GM23338 (cell line): Measurements from ENCODE around the gene SLC6A13. TPM values are rescaled to one million over a fixed set of nuclear protein-coding genes. Genes with fewer than 3 reads are reported as not detected.
"Not testable (repeated sequence)": the region's sequence is repeated elsewhere in the genome, so short reads cannot be mapped to it uniquely, and the experiment has no call there.

ENCODE experiments used
- ATAC-seq: fragments of 200-7000 bp; cut with Tn5 transposase; 3 replicates; pipeline ENCODE4 v1.9.1; 2020
- DNase-seq: peaks from one replicate; pipeline ENCODE4 v3.0.0-alpha.2; 2015; ENCODE audit warnings: low spot score
- H2AFZ ChIP-seq: fragments of 200-600 bp; sonication (generic); 2 replicates; pipeline ENCODE4 v1.8.0; 2016; ENCODE audit warnings: antibody characterized with exemption, mild to moderate bottlenecking, moderate library complexity
- H3F3A ChIP-seq: fragments of 200-600 bp; sonication (generic); replicated peaks from 2 replicates; pipeline ENCODE4 v1.8.0; 2017; ENCODE audit warnings: antibody characterized with exemption, mixed run types, low read depth
- H3K27ac ChIP-seq: fragments of 200-600 bp; sonication (generic); 2 replicates; pipeline ENCODE4 v1.6.1; 2016; ENCODE audit warnings: low read depth
- H3K27me3 ChIP-seq: fragments of 200-600 bp; sonication (generic); 2 replicates; pipeline ENCODE4 v1.8.0; 2016; ENCODE audit warnings: mild to moderate bottlenecking, mixed run types, moderate library complexity; ENCODE audit not compliant: insufficient read depth
- H3K36me3 ChIP-seq: fragments of 200-600 bp; sonication (generic); 2 replicates; pipeline ENCODE4 v1.8.0; 2016; ENCODE audit warnings: mild to moderate bottlenecking; ENCODE audit not compliant: insufficient read depth
- H3K4me1 ChIP-seq: fragments of 200-600 bp; sonication (generic); 2 replicates; pipeline ENCODE4 v1.8.0; 2016; ENCODE audit warnings: mild to moderate bottlenecking, moderate library complexity; ENCODE audit not compliant: insufficient read depth
- H3K4me2 ChIP-seq: fragments of 200-600 bp; sonication (generic); 2 replicates; pipeline ENCODE4 v1.7.1; 2017; ENCODE audit warnings: mixed run types
- H3K4me3 ChIP-seq: fragments of 200-600 bp; sonication (generic); 2 replicates; pipeline ENCODE4 v1.6.1; 2016; ENCODE audit warnings: mixed run types
- H3K79me2 ChIP-seq: fragments of 200-600 bp; sonication (generic); replicated peaks from 2 replicates; pipeline ENCODE4 v1.8.0; 2017; ENCODE audit warnings: mild to moderate bottlenecking; ENCODE audit not compliant: insufficient read depth
- H3K9me2 ChIP-seq: fragments of 200-600 bp; sonication (generic); 2 replicates; pipeline ENCODE4 v1.8.0; 2017; ENCODE audit not compliant: insufficient read depth
- H4K20me1 ChIP-seq: fragments of 200-600 bp; sonication (generic); replicated peaks from 2 replicates; pipeline ENCODE4 v1.8.0; 2017; ENCODE audit warnings: mild to moderate bottlenecking; ENCODE audit not compliant: insufficient read depth
- H3K27ac Mint-ChIP-seq: 2 replicates; pipeline ENCODE4 v1.8.0; 2020; ENCODE audit warnings: inconsistent platforms, mild to moderate bottlenecking, moderate library complexity, mixed read lengths
- H3K27me3 Mint-ChIP-seq: 3 replicates; pipeline ENCODE4 v1.8.0; 2022; ENCODE audit warnings: low read depth, mild to moderate bottlenecking, moderate library complexity, mixed read lengths, inconsistent platforms; ENCODE audit not compliant: insufficient read depth, poor library complexity
- H3K36me3 Mint-ChIP-seq: 3 replicates; pipeline ENCODE4 v1.8.0; 2021; ENCODE audit warnings: low read depth, mild to moderate bottlenecking, inconsistent platforms, moderate library complexity, mixed read lengths
- H3K4me1 Mint-ChIP-seq: 3 replicates; pipeline ENCODE4 v1.8.0; 2020; ENCODE audit warnings: mild to moderate bottlenecking, inconsistent platforms, mixed read lengths
- H3K4me3 Mint-ChIP-seq: 3 replicates; pipeline ENCODE4 v1.8.0; 2021; ENCODE audit warnings: moderate library complexity, mild to moderate bottlenecking, inconsistent platforms, mixed read lengths
- H3K9me3 Mint-ChIP-seq: 3 replicates; pipeline ENCODE4 v1.8.0; 2020; ENCODE audit warnings: moderate library complexity, mild to moderate bottlenecking, inconsistent platforms, mixed read lengths
- CTCF ChIP-seq, 2 experiments: fragments of 200-600 bp in 1 of 2; sonication (generic) in 1 of 2; conservative IDR thresholded peaks; 2 replicates each; pipeline versions ENCODE4 v1.5.1 to v1.6.1; 2016 to 2017; ENCODE audit warnings: antibody characterized with exemption in 2 of 2, low read depth in 2 of 2, mild to moderate bottlenecking in 2 of 2, moderate library complexity in 1 of 2
- EZH2phosphoT487 ChIP-seq: fragments of 200-600 bp; sonication (generic); IDR thresholded peaks from one replicate; pipeline ENCODE4 v1.8.1; 2018; ENCODE audit warnings: antibody characterized with exemption; ENCODE audit not compliant: unreplicated experiment
- JUNB ChIP-seq: IDR thresholded peaks from one replicate; pipeline ENCODE4 v1.6.1; 2016; ENCODE audit warnings: antibody characterized with exemption; ENCODE audit not compliant: unreplicated experiment
- NANOG ChIP-seq: IDR thresholded peaks from 2 replicates; pipeline ENCODE4 v1.6.1; 2016; ENCODE audit warnings: antibody characterized with exemption, borderline replicate concordance
- POLR2AphosphoS5 ChIP-seq: IDR thresholded peaks from 2 replicates; pipeline ENCODE4 v1.6.1; 2016; ENCODE audit warnings: antibody characterized with exemption, low read depth
- REST ChIP-seq: IDR thresholded peaks from one replicate; pipeline ENCODE4 v1.6.1; 2018; ENCODE audit warnings: antibody characterized with exemption; ENCODE audit not compliant: unreplicated experiment
- STAT1 ChIP-seq: IDR thresholded peaks from one replicate; pipeline ENCODE4 v1.6.1; 2016; ENCODE audit warnings: antibody characterized with exemption; ENCODE audit not compliant: unreplicated experiment
- ZNF331 ChIP-seq: fragments of 250-450 bp; sonication (Bioruptor Pico); IDR thresholded peaks from 2 replicates; pipeline ENCODE4 v1.5.0; 2020; ENCODE audit warnings: low read depth, mild to moderate bottlenecking, moderate library complexity
- polyA plus RNA-seq: library from polyadenylated mRNA; unstranded; fragments of >200 nt; fragmentation: Nextera tagmentation; extraction: Ambion mirVana; gene quantifications from 2 replicates; pipeline ENCODE4 v1.2.1, GENCODE V29; 2016
- total RNA-seq: library from RNA; depleted of rRNA; stranded (reverse); fragments of >200 nt; shearing (Covaris generic); gene quantifications from 2 replicates; pipeline ENCODE4 v1.2.3, GENCODE V29; 2014
- TF ChIP-seq, protein P1 (sequence below): IDR thresholded peaks from 2 replicates; pipeline ENCODE4 v1.6.1; 2016; ENCODE audit warnings: antibody characterized with exemption
- TF ChIP-seq, protein P2 (sequence below): fragments of 250-450 bp; sonication (Bioruptor Pico); IDR thresholded peaks from 2 replicates; pipeline ENCODE4 v1.5.0; 2020; ENCODE audit warnings: mild to moderate bottlenecking, moderate library complexity

SLC6A13 gene
- total and polyA plus RNA-seq, 2 experiments from 2014 or later: not detected

DNA sequence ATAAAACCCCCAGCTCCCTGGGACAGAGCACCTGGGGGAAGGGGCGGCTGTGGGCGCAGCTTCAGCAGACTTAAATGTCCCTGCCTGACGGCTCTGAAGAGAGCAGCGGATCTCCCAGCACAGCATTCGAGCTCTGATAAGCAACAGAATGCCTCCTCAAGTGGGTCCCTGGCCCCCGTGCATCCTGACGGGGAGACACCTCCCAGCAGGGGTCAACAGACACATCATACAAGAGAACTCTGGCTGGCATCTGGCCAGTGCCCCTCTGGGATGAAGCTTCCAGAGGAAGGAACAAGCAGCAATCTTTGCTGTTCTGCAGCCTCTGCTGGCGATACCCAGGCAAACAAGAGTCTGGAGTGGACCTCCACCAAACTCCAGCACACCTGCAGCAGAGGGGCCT, 35.4 kb upstream of the SLC6A13 start:
- not testable (repeated sequence) for H3F3A ChIP-seq, H3K27ac ChIP-seq, H3K27me3 ChIP-seq, H3K4me1 Mint-ChIP-seq, H3K27me3 Mint-ChIP-seq, H3K4me3 Mint-ChIP-seq, H3K27ac Mint-ChIP-seq, H3K4me2 ChIP-seq, H3K9me2 ChIP-seq, ATAC-seq, H3K9me3 Mint-ChIP-seq, H4K20me1 ChIP-seq, DNase-seq, H2AFZ ChIP-seq, H3K4me1 ChIP-seq, H3K4me3 ChIP-seq
- H3K79me2 ChIP-seq: peaks cover 23% of the 10 kb centered on the region
- H3K36me3 Mint-ChIP-seq: peaks cover 77% of the 10 kb centered on the region
- peaks cover 26% of the 10 kb centered on the region for H3K36me3 ChIP-seq

DNA sequence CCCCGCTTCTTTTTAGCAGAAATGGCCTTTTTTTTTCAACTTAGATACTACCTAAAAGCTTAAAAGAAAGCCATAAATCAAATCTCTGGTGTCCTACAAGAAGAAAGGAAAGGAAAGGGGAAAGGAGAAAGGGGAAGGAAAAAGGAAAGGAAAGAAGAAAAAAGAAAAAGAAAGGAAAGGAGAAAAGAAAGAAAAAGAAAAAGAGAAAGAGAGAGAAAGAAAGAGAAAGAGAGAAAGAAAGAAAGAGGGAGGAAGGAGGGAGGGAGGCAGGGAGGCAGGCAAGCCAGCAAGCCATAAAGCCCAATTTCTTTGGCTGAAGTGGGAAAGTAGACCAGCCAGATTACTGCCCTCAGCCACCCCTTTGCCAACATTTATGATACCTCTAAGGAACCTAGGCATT, 32.5 kb upstream of the SLC6A13 start:
- Histone ChIP-seq H2AFZ (no peak overlapping the region), H3K27me3 (no peaks in the 10 kb centered on the region), H3K4me3 (no peak overlapping the region), H3F3A (no peaks in the 10 kb centered on the region), H3K4me1 (no peaks in the 10 kb centered on the region), H3K36me3 (peaks cover 30% of the 10 kb centered on the region), H3K27ac (no peak overlapping the region), H3K9me2 (no peaks in the 10 kb centered on the region), H3K79me2 (peaks cover 3% of the 10 kb centered on the region; the same call in 1 of the 2 replicates), H3K4me2 (no peak overlapping the region), H4K20me1 (no peaks in the 10 kb centered on the region)
- H3K4me1 Mint-ChIP-seq: no peaks in the 10 kb centered on the region; the same call in 2 of the 3 replicates
- H3K27ac Mint-ChIP-seq: no peak overlapping the region
- no peak for ATAC-seq
- no peak overlapping the region for H3K4me3 Mint-ChIP-seq
- H3K36me3 Mint-ChIP-seq: peaks cover 62% of the 10 kb centered on the region
- H3K9me3 Mint-ChIP-seq: no peaks in the 10 kb centered on the region; the same call in 2 of the 3 replicates
- no peaks in the 10 kb centered on the region for H3K27me3 Mint-ChIP-seq
- no peak for DNase-seq
- TF ChIP-seq JUNB (no peak), POLR2AphosphoS5 (no peak), EZH2phosphoT487 (no peak), CTCF (conservative IDR thresholded peaks at IDR 0.05; ENCODE audit: low read depth in 2 of 2) (no peak), NANOG (no peak), STAT1 (no peak), ZNF331 (CRISPR knock-in tag) (no peak), REST (no peak)
- TF ChIP-seq, protein P1, sequence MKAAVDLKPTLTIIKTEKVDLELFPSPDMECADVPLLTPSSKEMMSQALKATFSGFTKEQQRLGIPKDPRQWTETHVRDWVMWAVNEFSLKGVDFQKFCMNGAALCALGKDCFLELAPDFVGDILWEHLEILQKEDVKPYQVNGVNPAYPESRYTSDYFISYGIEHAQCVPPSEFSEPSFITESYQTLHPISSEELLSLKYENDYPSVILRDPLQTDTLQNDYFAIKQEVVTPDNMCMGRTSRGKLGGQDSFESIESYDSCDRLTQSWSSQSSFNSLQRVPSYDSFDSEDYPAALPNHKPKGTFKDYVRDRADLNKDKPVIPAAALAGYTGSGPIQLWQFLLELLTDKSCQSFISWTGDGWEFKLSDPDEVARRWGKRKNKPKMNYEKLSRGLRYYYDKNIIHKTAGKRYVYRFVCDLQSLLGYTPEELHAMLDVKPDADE: no peak
- TF ChIP-seq, protein P2, sequence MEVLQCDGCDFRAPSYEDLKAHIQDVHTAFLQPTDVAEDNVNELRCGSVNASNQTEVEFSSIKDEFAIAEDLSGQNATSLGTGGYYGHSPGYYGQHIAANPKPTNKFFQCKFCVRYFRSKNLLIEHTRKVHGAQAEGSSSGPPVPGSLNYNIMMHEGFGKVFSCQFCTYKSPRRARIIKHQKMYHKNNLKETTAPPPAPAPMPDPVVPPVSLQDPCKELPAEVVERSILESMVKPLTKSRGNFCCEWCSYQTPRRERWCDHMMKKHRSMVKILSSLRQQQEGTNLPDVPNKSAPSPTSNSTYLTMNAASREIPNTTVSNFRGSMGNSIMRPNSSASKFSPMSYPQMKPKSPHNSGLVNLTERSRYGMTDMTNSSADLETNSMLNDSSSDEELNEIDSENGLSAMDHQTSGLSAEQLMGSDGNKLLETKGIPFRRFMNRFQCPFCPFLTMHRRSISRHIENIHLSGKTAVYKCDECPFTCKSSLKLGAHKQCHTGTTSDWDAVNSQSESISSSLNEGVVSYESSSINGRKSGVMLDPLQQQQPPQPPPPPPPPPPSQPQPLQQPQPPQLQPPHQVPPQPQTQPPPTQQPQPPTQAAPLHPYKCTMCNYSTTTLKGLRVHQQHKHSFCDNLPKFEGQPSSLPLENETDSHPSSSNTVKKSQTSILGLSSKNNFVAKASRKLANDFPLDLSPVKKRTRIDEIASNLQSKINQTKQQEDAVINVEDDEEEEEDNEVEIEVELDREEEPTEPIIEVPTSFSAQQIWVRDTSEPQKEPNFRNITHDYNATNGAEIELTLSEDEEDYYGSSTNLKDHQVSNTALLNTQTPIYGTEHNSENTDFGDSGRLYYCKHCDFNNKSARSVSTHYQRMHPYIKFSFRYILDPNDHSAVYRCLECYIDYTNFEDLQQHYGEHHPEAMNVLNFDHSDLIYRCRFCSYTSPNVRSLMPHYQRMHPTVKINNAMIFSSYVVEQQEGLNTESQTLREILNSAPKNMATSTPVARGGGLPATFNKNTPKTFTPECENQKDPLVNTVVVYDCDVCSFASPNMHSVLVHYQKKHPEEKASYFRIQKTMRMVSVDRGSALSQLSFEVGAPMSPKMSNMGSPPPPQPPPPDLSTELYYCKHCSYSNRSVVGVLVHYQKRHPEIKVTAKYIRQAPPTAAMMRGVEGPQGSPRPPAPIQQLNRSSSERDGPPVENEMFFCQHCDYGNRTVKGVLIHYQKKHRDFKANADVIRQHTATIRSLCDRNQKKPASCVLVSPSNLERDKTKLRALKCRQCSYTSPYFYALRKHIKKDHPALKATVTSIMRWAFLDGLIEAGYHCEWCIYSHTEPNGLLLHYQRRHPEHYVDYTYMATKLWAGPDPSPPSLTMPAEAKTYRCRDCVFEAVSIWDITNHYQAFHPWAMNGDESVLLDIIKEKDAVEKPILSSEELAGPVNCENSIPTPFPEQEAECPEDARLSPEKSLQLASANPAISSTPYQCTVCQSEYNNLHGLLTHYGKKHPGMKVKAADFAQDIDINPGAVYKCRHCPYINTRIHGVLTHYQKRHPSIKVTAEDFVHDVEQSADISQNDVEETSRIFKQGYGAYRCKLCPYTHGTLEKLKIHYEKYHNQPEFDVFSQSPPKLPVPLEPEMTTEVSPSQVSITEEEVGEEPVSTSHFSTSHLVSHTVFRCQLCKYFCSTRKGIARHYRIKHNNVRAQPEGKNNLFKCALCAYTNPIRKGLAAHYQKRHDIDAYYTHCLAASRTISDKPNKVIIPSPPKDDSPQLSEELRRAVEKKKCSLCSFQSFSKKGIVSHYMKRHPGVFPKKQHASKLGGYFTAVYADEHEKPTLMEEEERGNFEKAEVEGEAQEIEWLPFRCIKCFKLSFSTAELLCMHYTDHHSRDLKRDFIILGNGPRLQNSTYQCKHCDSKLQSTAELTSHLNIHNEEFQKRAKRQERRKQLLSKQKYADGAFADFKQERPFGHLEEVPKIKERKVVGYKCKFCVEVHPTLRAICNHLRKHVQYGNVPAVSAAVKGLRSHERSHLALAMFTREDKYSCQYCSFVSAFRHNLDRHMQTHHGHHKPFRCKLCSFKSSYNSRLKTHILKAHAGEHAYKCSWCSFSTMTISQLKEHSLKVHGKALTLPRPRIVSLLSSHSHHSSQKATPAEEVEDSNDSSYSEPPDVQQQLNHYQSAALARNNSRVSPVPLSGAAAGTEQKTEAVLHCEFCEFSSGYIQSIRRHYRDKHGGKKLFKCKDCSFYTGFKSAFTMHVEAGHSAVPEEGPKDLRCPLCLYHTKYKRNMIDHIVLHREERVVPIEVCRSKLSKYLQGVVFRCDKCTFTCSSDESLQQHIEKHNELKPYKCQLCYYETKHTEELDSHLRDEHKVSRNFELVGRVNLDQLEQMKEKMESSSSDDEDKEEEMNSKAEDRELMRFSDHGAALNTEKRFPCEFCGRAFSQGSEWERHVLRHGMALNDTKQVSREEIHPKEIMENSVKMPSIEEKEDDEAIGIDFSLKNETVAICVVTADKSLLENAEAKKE (CRISPR knock-in tag): no peak
